Loucy (cell line): ENCODE data around the gene CCDC85B.

Experiments
- H2AFZ ChIP-seq: fragments of 200-600 bp; sonication (generic); 2 replicates; pipeline ENCODE4 v1.6.0; 2016; ENCODE audit warnings: antibody characterized with exemption, mild to moderate bottlenecking, low read length, moderate library complexity
- H3F3A ChIP-seq: fragments of 200-600 bp; 2 replicates; pipeline ENCODE4 v1.6.0; 2016; ENCODE audit warnings: antibody characterized with exemption, low read depth, mild to moderate bottlenecking
- H3K27me3 ChIP-seq: fragments of 200-600 bp; sonication (generic); 2 replicates; pipeline ENCODE4 v1.6.1; 2014; ENCODE audit warnings: low read length, mild to moderate bottlenecking; ENCODE audit not compliant: insufficient read depth, poor library complexity, severe bottlenecking
- H3K36me3 ChIP-seq: fragments of 200-600 bp; sonication (generic); 2 replicates; pipeline ENCODE4 v1.6.1; 2016; ENCODE audit warnings: low read length; ENCODE audit not compliant: insufficient read depth
- H3K4me1 ChIP-seq: fragments of 200-600 bp; sonication (generic); 2 replicates; pipeline ENCODE4 v1.5.1; 2014; ENCODE audit warnings: low read length, mild to moderate bottlenecking; ENCODE audit not compliant: insufficient read depth, poor library complexity, severe bottlenecking
- H3K4me2 ChIP-seq: fragments of 200-600 bp; sonication (generic); 2 replicates; pipeline ENCODE4 v1.6.0; 2014; ENCODE audit warnings: antibody characterized with exemption, low read length, low read depth, mild to moderate bottlenecking; ENCODE audit not compliant: poor library complexity, severe bottlenecking
- H3K4me3 ChIP-seq: fragments of 200-600 bp; sonication (generic); 2 replicates; pipeline ENCODE4 v1.5.1; 2014; ENCODE audit warnings: low read length, mild to moderate bottlenecking, mixed read lengths; ENCODE audit not compliant: poor library complexity, severe bottlenecking
- H3K79me2 ChIP-seq: fragments of 200-600 bp; sonication (generic); 2 replicates; pipeline ENCODE4 v1.6.1; 2014; ENCODE audit warnings: low read length; ENCODE audit not compliant: insufficient read depth
- H3K9ac ChIP-seq: fragments of 200-600 bp; sonication (generic); 2 replicates; pipeline ENCODE4 v1.6.0; 2014; ENCODE audit warnings: mild to moderate bottlenecking, low read depth, low read length, moderate library complexity; ENCODE audit not compliant: poor library complexity, severe bottlenecking
- H3K9me2 ChIP-seq: fragments of 200-600 bp; sonication (generic); replicated peaks from 2 replicates; pipeline ENCODE4 v1.6.1; 2016; ENCODE audit warnings: low read depth, low read length, mixed read lengths
- H3K9me3 ChIP-seq: fragments of 200-600 bp; sonication (generic); 2 replicates; pipeline ENCODE4 v1.6.1; 2014; ENCODE audit warnings: mild to moderate bottlenecking, antibody characterized with exemption, low read length, low read depth; ENCODE audit not compliant: insufficient read depth
- H4K20me1 ChIP-seq: fragments of 200-600 bp; sonication (generic); 2 replicates; pipeline ENCODE4 v1.6.0; 2014; ENCODE audit warnings: antibody characterized with exemption, low read length, mild to moderate bottlenecking; ENCODE audit not compliant: insufficient read depth, poor library complexity, severe bottlenecking
- EZH2phosphoT487 ChIP-seq: fragments of 200-600 bp; IDR thresholded peaks from 2 replicates; pipeline ENCODE4 v1.6.1; 2018; ENCODE audit warnings: antibody characterized with exemption, mild to moderate bottlenecking, moderate library complexity, borderline replicate concordance
- TF ChIP-seq, protein P1 (sequence below): fragments of 200-600 bp; sonication (generic); conservative IDR thresholded peaks from 2 replicates; pipeline ENCODE4 v1.5.1; 2014; ENCODE audit warnings: mild to moderate bottlenecking, antibody characterized with exemption, low read length

Gene CCDC85B

GRCh38 chr11:65862191-65862735 is 28.2 kb upstream of the CCDC85B start:
- TF ChIP-seq, protein P1, sequence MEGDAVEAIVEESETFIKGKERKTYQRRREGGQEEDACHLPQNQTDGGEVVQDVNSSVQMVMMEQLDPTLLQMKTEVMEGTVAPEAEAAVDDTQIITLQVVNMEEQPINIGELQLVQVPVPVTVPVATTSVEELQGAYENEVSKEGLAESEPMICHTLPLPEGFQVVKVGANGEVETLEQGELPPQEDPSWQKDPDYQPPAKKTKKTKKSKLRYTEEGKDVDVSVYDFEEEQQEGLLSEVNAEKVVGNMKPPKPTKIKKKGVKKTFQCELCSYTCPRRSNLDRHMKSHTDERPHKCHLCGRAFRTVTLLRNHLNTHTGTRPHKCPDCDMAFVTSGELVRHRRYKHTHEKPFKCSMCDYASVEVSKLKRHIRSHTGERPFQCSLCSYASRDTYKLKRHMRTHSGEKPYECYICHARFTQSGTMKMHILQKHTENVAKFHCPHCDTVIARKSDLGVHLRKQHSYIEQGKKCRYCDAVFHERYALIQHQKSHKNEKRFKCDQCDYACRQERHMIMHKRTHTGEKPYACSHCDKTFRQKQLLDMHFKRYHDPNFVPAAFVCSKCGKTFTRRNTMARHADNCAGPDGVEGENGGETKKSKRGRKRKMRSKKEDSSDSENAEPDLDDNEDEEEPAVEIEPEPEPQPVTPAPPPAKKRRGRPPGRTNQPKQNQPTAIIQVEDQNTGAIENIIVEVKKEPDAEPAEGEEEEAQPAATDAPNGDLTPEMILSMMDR, result no peak
- TF ChIP-seq EZH2phosphoT487, result no peak
- H3K79me2 ChIP-seq, result peaks cover 54% of the 10 kb centered on the region
- no peak overlapping the region for H2AFZ ChIP-seq
- H3K9me3 ChIP-seq, result no peaks in the 10 kb centered on the region
- 0 out of 2 replicates have a peak, but pooled peaks cover 7% of the 10 kb centered on the region for H3F3A ChIP-seq
- H3K4me2 ChIP-seq, result peak overlapping the region; percentile 99
- peaks cover 25% of the 10 kb centered on the region; the same call in 1 of the 2 replicates for H3K36me3 ChIP-seq
- H3K9me2 ChIP-seq, result no peaks in the 10 kb centered on the region
- peaks cover 26% of the 10 kb centered on the region for H3K4me1 ChIP-seq
- peaks cover 28% of the 10 kb centered on the region for H4K20me1 ChIP-seq
- H3K4me3 ChIP-seq, result peak overlapping the region; percentile 80
- peaks cover 8% of the 10 kb centered on the region for H3K27me3 ChIP-seq
- peak overlapping the region; percentile 98 for H3K9ac ChIP-seq

DNA sequence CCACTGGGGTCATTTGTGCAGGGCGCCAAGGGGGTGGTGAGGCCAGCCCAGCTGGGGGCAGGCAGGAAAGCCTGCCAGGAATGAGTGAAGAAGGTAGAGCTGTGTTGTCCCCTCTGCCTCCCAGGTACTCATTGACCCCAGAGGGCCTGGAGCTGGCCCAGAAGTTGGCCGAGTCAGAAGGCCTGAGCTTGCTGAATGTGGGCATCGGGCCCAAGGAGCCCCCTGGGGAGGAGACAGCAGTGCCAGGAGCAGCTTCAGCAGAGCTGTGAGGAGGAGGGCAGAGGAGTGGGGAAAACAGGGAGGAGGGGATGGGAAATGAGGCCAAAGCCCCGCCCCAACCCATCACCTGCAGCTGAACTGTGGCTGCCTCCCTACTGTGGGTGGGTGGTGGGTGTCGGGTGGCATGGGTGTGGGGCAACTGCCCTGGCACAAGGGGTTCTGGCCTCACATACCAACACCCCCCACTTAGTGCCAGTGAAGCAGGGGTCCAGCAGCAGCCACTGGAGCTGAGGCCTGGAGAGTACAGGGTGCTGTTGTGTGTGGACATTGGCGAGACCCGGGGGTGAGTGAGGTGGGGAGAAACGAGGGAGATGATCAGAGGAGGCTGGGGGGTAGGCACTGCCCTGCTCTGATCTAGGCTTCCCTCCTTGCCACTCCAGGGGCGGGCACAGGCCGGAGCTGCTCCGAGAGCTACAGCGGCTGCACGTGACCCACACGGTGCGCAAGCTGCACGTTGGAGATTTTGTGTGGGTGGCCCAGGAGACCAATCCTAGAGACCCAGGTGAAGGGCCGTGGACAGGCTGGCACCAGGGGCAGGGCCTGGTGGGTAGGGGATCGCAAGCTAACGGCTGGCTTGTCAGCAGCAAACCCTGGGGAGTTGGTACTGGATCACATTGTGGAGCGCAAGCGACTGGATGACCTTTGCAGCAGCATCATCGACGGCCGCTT is 27.3 kb upstream of the CCDC85B start:
- H3K79me2 ChIP-seq, result peaks cover 47% of the 10 kb centered on the region
- H3F3A ChIP-seq, result 0 out of 2 replicates have a peak, but pooled peaks cover 7% of the 10 kb centered on the region
- no peak overlapping the region for H3K4me3 ChIP-seq
- peaks cover 25% of the 10 kb centered on the region; the same call in 1 of the 2 replicates for H3K36me3 ChIP-seq
- H4K20me1 ChIP-seq, result peaks cover 23% of the 10 kb centered on the region
- peak overlapping the region; percentile 98 for H3K9ac ChIP-seq
- H3K4me2 ChIP-seq, result peak overlapping the region; percentile 99
- no peak for TF ChIP-seq EZH2phosphoT487
- TF ChIP-seq, protein P1, result no peak
- no peak overlapping the region for H2AFZ ChIP-seq
- H3K4me1 ChIP-seq, result peaks cover 26% of the 10 kb centered on the region
- peaks cover 5% of the 10 kb centered on the region for H3K27me3 ChIP-seq
- H3K9me3 ChIP-seq, result no peaks in the 10 kb centered on the region
- H3K9me2 ChIP-seq, result no peaks in the 10 kb centered on the region

GRCh38 chr11:65863889-65864705 is 26.4 kb upstream of the CCDC85B start:
- H2AFZ ChIP-seq, result no peak overlapping the region
- peaks cover 18% of the 10 kb centered on the region for H3K4me1 ChIP-seq
- no peak overlapping the region for H3K9ac ChIP-seq
- H3K36me3 ChIP-seq, result peaks cover 25% of the 10 kb centered on the region; the same call in 1 of the 2 replicates
- no peak overlapping the region for H3K4me3 ChIP-seq
- peaks cover 47% of the 10 kb centered on the region for H3K79me2 ChIP-seq
- no peak overlapping the region for H3K4me2 ChIP-seq
- no peaks in the 10 kb centered on the region for H3F3A ChIP-seq
- TF ChIP-seq EZH2phosphoT487, result no peak
- TF ChIP-seq, protein P1, result no peak
- no peaks in the 10 kb centered on the region for H3K9me3 ChIP-seq
- H4K20me1 ChIP-seq, result peaks cover 23% of the 10 kb centered on the region
- H3K27me3 ChIP-seq, result peaks cover 5% of the 10 kb centered on the region
- no peaks in the 10 kb centered on the region for H3K9me2 ChIP-seq
